Trophoblast cell (in vitro differentiated cells and primary cell): ENCODE results near the gene GABRD.

Experiments used
- DNase-seq, 2 donors: peaks; one replicate each; pipeline ENCODE4 v3.0.0-alpha.2; 2016
- H2AFZ ChIP-seq: 2 replicates; pipeline ENCODE4 v1.6.1; 2013; ENCODE audit warnings: low read length, moderate library complexity, mild to moderate bottlenecking; ENCODE audit not compliant: insufficient read depth, poor library complexity
- H2AK5ac ChIP-seq: 2 replicates; pipeline ENCODE4 v1.6.1; 2013; ENCODE audit warnings: mild to moderate bottlenecking, low read length
- H2BK120ac ChIP-seq: 2 replicates; pipeline ENCODE4 v1.6.1; 2013; ENCODE audit warnings: low read length, mild to moderate bottlenecking, moderate library complexity; ENCODE audit not compliant: insufficient read depth, poor library complexity
- H2BK12ac ChIP-seq: 2 replicates; pipeline ENCODE4 v1.6.1; 2013; ENCODE audit warnings: mild to moderate bottlenecking, low read length, moderate library complexity
- H2BK5ac ChIP-seq: 2 replicates; pipeline ENCODE4 v1.6.1; 2013; ENCODE audit warnings: low read length, low read depth, moderate library complexity, mild to moderate bottlenecking; ENCODE audit not compliant: poor library complexity
- H3K14ac ChIP-seq: 2 replicates; pipeline ENCODE4 v1.6.1; 2013; ENCODE audit warnings: mild to moderate bottlenecking, low read length
- H3K18ac ChIP-seq: 2 replicates; pipeline ENCODE4 v1.6.1; 2013; ENCODE audit warnings: mild to moderate bottlenecking, low read length
- H3K23ac ChIP-seq: 2 replicates; pipeline ENCODE4 v1.6.1; 2013; ENCODE audit warnings: low read length
- H3K27ac ChIP-seq: 2 replicates; pipeline ENCODE4 v1.5.1; 2013; ENCODE audit warnings: low read depth, mild to moderate bottlenecking, inconsistent platforms, low read length, moderate library complexity
- H3K27me3 ChIP-seq: 2 replicates; pipeline ENCODE4 v1.6.1; 2013; ENCODE audit warnings: inconsistent platforms, mild to moderate bottlenecking, low read length, moderate library complexity; ENCODE audit not compliant: insufficient read depth
- H3K36me3 ChIP-seq, 2 experiments: 1 replicate in 1 of 2; 2 replicates in 1 of 2; pipeline ENCODE4 v1.6.1; 2013; ENCODE audit warnings: low read length in 2 of 2, mild to moderate bottlenecking in 2 of 2, moderate library complexity in 1 of 2; ENCODE audit not compliant: insufficient read depth in 2 of 2, control insufficient read depth in 1 of 2
- H3K4ac ChIP-seq: 2 replicates; pipeline ENCODE4 v1.6.1; 2013; ENCODE audit warnings: low read depth, mild to moderate bottlenecking, low read length, moderate library complexity
- H3K4me1 ChIP-seq, 2 experiments: 1 replicate in 1 of 2; 2 replicates in 1 of 2; pipeline ENCODE4 v1.6.1; 2013; ENCODE audit warnings: low read length in 2 of 2, mild to moderate bottlenecking in 2 of 2, moderate library complexity in 1 of 2; ENCODE audit not compliant: insufficient read depth in 2 of 2, control insufficient read depth in 1 of 2
- H3K4me2 ChIP-seq: 2 replicates; pipeline ENCODE4 v1.6.1; 2013; ENCODE audit warnings: inconsistent platforms, mild to moderate bottlenecking, low read length, moderate library complexity
- H3K4me3 ChIP-seq: 2 replicates; pipeline ENCODE4 v1.5.1; 2013; ENCODE audit warnings: mild to moderate bottlenecking, low read depth, low read length, inconsistent platforms
- H3K79me1 ChIP-seq: one replicate; pipeline ENCODE4 v1.6.1; 2013; ENCODE audit warnings: low read length
- H3K79me2 ChIP-seq: 2 replicates; pipeline ENCODE4 v1.6.1; 2013; ENCODE audit warnings: low read length, mild to moderate bottlenecking; ENCODE audit not compliant: control insufficient read depth, insufficient read depth, poor library complexity
- H3K9ac ChIP-seq: 2 replicates; pipeline ENCODE4 v1.6.1; 2013; ENCODE audit warnings: mild to moderate bottlenecking, low read length
- H3K9me3 ChIP-seq: 2 replicates; pipeline ENCODE4 v1.6.1; 2013; ENCODE audit warnings: low read depth, mild to moderate bottlenecking, control low read depth, inconsistent platforms, low read length; ENCODE audit not compliant: insufficient read depth
- H4K12ac ChIP-seq: 2 replicates; pipeline ENCODE4 v1.6.1; 2013; ENCODE audit warnings: low read depth, mild to moderate bottlenecking, low read length, moderate library complexity
- H4K8ac ChIP-seq: 2 replicates; pipeline ENCODE4 v1.6.1; 2013; ENCODE audit warnings: low read depth, mild to moderate bottlenecking, low read length, moderate library complexity
- H4K91ac ChIP-seq: one replicate; pipeline ENCODE4 v1.6.1; 2013; ENCODE audit warnings: low read depth, mild to moderate bottlenecking, low read length, moderate library complexity
- WGBS: extraction: QIAGEN DNeasy Blood & Tissue Kit; methylation state at CpG from one replicate; pipeline ENCODE4 v1.1.7; 2013; ENCODE audit warnings: missing lambda C conversion rate; ENCODE audit not compliant: insufficient read length, insufficient coverage; ENCODE audit errors: extremely low coverage; 5-methylcytosine and 5-hydroxymethylcytosine counted together

GABRD gene

GRCh38 chr1:2050461-2050792 is 31.3 kb downstream of the GABRD start:
- Histone ChIP-seq H3K18ac (peak overlapping the region; percentile 89), H3K79me2 (peaks cover 17% of the 10 kb centered on the region), H2BK120ac (peak overlapping the region; percentile 69), H3K23ac (no peak overlapping the region), H4K12ac (peak overlapping the region; percentile 79), H3K4me2 (peak overlapping the region; percentile 87), H3K4ac (peak overlapping the region; percentile 75), H3K9me3 (no peaks in the 10 kb centered on the region), H2BK12ac (no peak overlapping the region), H4K8ac (peak overlapping the region; percentile 83), H4K91ac (peak overlapping the region; percentile 83), H3K14ac (peak overlapping the region; percentile 88), H3K4me1 (peaks cover 18 to 22% of the 10 kb centered on the region in 2 experiments), H2AFZ (peak overlapping the region; percentile 89), H3K4me3 (peak overlapping the region; percentile 96), H2AK5ac (no peak overlapping the region), H3K9ac (no peak overlapping the region), H3K27ac (no peak overlapping the region), H3K79me1 (peaks cover 10% of the 10 kb centered on the region), H2BK5ac (peak overlapping the region; percentile 39), H3K36me3 (peaks cover 2% of the 10 kb centered on the region in 2 experiments), H3K27me3 (peaks cover 4% of the 10 kb centered on the region)
- DNase-seq = peak in 1 of 2 donors; percentile 30
- no CpG with 5 or more reads among the region's 51 CpGs for WGBS

GRCh38 chr1:2050793-2051682 is 31.9 kb downstream of the GABRD start:
- Histone ChIP-seq H2BK12ac (no peak overlapping the region), H3K4me3 (peak overlapping the region; percentile 96), H2BK5ac (peak overlapping the region; percentile 39), H3K18ac (peak overlapping the region; percentile 89), H3K9me3 (peaks cover under 1% of the 10 kb centered on the region), H3K9ac (peak overlapping the region; percentile 25), H2AFZ (peak overlapping the region; percentile 89), H3K4me2 (peak overlapping the region; percentile 87), H3K4me1 (peaks cover 18 to 22% of the 10 kb centered on the region in 2 experiments), H4K8ac (peak overlapping the region; percentile 64), H3K79me2 (peaks cover 17% of the 10 kb centered on the region), H2BK120ac (peak overlapping the region; percentile 69), H3K36me3 (peaks cover 8 to 9% of the 10 kb centered on the region in 2 experiments), H3K27me3 (peaks cover 4% of the 10 kb centered on the region), H4K12ac (peak overlapping the region; percentile 79), H3K23ac (no peak overlapping the region), H3K14ac (peak overlapping the region; percentile 88), H3K79me1 (peaks cover 10% of the 10 kb centered on the region), H2AK5ac (peak overlapping the region; percentile 15), H3K4ac (peak overlapping the region; percentile 75), H4K91ac (peak overlapping the region; percentile 83), H3K27ac (no peak overlapping the region)
- WGBS = no CpG with 5 or more reads among the region's 84 CpGs
- peak; percentile 13 to 50 for DNase-seq

- peak overlapping the region; percentile 22 for H3K4ac ChIP-seq
- no peak overlapping the region for H4K8ac ChIP-seq
- no peak overlapping the region for H3K4me3 ChIP-seq
- H2BK120ac ChIP-seq = no peak overlapping the region
- H3K18ac ChIP-seq = peak overlapping the region; percentile 26
- no peak overlapping the region for H2AK5ac ChIP-seq
- H3K36me3 ChIP-seq = peaks cover 16% of the 10 kb centered on the region in 2 experiments
- H3K4me2 ChIP-seq = peak overlapping the region; percentile 87
- no peak overlapping the region for H2AFZ ChIP-seq
- H2BK12ac ChIP-seq = no peak overlapping the region
- H3K9ac ChIP-seq = no peak overlapping the region
- H3K23ac ChIP-seq = no peak overlapping the region
- peaks cover 4% of the 10 kb centered on the region for H3K27me3 ChIP-seq
- WGBS = no CpG with 5 or more reads among the region's 16 CpGs
- H3K27ac ChIP-seq = no peak overlapping the region
- peaks cover 18 to 22% of the 10 kb centered on the region in 2 experiments for H3K4me1 ChIP-seq
- peaks cover 17% of the 10 kb centered on the region for H3K79me2 ChIP-seq
- H3K14ac ChIP-seq = peak overlapping the region; percentile 14
- peaks cover 2% of the 10 kb centered on the region for H3K9me3 ChIP-seq
- no peak for DNase-seq
- no peak overlapping the region for H2BK5ac ChIP-seq
- no peak overlapping the region for H4K12ac ChIP-seq
- H4K91ac ChIP-seq = no peak overlapping the region
- peaks cover 10% of the 10 kb centered on the region for H3K79me1 ChIP-seq
Observed at GRCh38 chr1:2052054-2052679, 33.0 kb downstream of the GABRD start.

GRCh38 chr1:2052756-2053155 is 33.6 kb downstream of the GABRD start:
- H3K27ac ChIP-seq = no peak overlapping the region
- H3K36me3 ChIP-seq = peaks cover 19% of the 10 kb centered on the region in 2 experiments
- H2AFZ ChIP-seq = no peak overlapping the region
- no peak overlapping the region for H4K91ac ChIP-seq
- H4K8ac ChIP-seq = no peak overlapping the region
- H2BK5ac ChIP-seq = no peak overlapping the region
- H3K79me2 ChIP-seq = peaks cover 17% of the 10 kb centered on the region
- H3K9me3 ChIP-seq = peaks cover 2% of the 10 kb centered on the region
- no peak for DNase-seq
- peaks cover 18 to 22% of the 10 kb centered on the region in 2 experiments for H3K4me1 ChIP-seq
- H3K14ac ChIP-seq = no peak overlapping the region
- H3K4ac ChIP-seq = peak overlapping the region; percentile 13
- peaks cover 4% of the 10 kb centered on the region for H3K27me3 ChIP-seq
- H2BK12ac ChIP-seq = no peak overlapping the region
- H2AK5ac ChIP-seq = no peak overlapping the region
- no peak overlapping the region for H3K4me2 ChIP-seq
- WGBS = no CpG with 5 or more reads among the region's 10 CpGs
- H3K23ac ChIP-seq = no peak overlapping the region
- no peak overlapping the region for H4K12ac ChIP-seq
- H2BK120ac ChIP-seq = no peak overlapping the region
- H3K79me1 ChIP-seq = peaks cover 10% of the 10 kb centered on the region
- no peak overlapping the region for H3K18ac ChIP-seq
- no peak overlapping the region for H3K9ac ChIP-seq
- no peak overlapping the region for H3K4me3 ChIP-seq
